HCT116 (cell line): ENCODE results near the gene POLN.

ENCODE experiments used
- CTCF ChIP-seq, 3 experiments: fragments of 200-600 bp in 1 of 3; sonication (generic) in 1 of 3; IDR thresholded peaks in 2 of 3; conservative IDR thresholded peaks in 1 of 3; 2 replicates each; pipeline ENCODE4 v1.5.1; 2012 to 2017; ENCODE audit warnings: low read depth in 2 of 3, low read length in 2 of 3, antibody characterized with exemption in 1 of 3, borderline replicate concordance in 1 of 3, control low read depth in 1 of 3, mild to moderate bottlenecking in 1 of 3, mixed read lengths in 1 of 3, mixed run types in 1 of 3, moderate library complexity in 1 of 3; ENCODE audit not compliant: insufficient read depth in 1 of 3
- ELF1 ChIP-seq: IDR thresholded peaks from 2 replicates; pipeline ENCODE4 v1.6.1; 2012; ENCODE audit warnings: low read depth, borderline replicate concordance
- EZH2 ChIP-seq: fragments of 200-600 bp; sonication (generic); IDR thresholded peaks from 2 replicates; pipeline ENCODE4 v1.6.1; 2017; ENCODE audit warnings: antibody characterized with exemption, mixed run types
- EZH2phosphoT487 ChIP-seq: fragments of 200-600 bp; IDR thresholded peaks from 2 replicates; pipeline ENCODE4 v1.6.1; 2018; ENCODE audit warnings: antibody characterized with exemption, borderline replicate concordance
- POLR2A ChIP-seq: IDR thresholded peaks from 2 replicates; pipeline ENCODE4 v1.7.0; 2011; ENCODE audit warnings: borderline replicate concordance; ENCODE audit not compliant: insufficient read depth, insufficient read length; ENCODE audit errors: extremely low read depth
- POLR2AphosphoS5 ChIP-seq: IDR thresholded peaks from 2 replicates; pipeline ENCODE4 v1.6.1; 2011; ENCODE audit warnings: mild to moderate bottlenecking, low read depth, low read length, moderate library complexity
- RAD21 ChIP-seq: IDR thresholded peaks from 2 replicates; pipeline ENCODE4 v1.6.1; 2012; ENCODE audit warnings: low read depth, mild to moderate bottlenecking
- REST ChIP-seq: IDR thresholded peaks from 2 replicates; pipeline ENCODE4 v1.6.1; 2012; ENCODE audit warnings: low read depth
- SIN3A ChIP-seq: IDR thresholded peaks from 2 replicates; pipeline ENCODE4 v1.6.1; 2012; ENCODE audit warnings: low read depth
- SP1 ChIP-seq: IDR thresholded peaks from 2 replicates; pipeline ENCODE4 v1.6.1; 2012; ENCODE audit warnings: low read depth
- YY1 ChIP-seq: IDR thresholded peaks from 2 replicates; pipeline ENCODE4 v1.6.1; 2011; ENCODE audit warnings: low read length, low read depth, moderate library complexity, mild to moderate bottlenecking; ENCODE audit not compliant: insufficient replicate concordance; ENCODE audit errors: extremely low read depth
- ZNF274 ChIP-seq: fragments of 200-500 bp; sonication (Bioruptor generic); IDR thresholded peaks from 2 replicates; pipeline ENCODE4 v1.6.1; 2014; ENCODE audit warnings: mild to moderate bottlenecking, low read depth, low read length, inconsistent platforms
- TF ChIP-seq, protein P1 (sequence below): IDR thresholded peaks from 2 replicates; pipeline ENCODE4 v1.6.1; 2012

DNA sequence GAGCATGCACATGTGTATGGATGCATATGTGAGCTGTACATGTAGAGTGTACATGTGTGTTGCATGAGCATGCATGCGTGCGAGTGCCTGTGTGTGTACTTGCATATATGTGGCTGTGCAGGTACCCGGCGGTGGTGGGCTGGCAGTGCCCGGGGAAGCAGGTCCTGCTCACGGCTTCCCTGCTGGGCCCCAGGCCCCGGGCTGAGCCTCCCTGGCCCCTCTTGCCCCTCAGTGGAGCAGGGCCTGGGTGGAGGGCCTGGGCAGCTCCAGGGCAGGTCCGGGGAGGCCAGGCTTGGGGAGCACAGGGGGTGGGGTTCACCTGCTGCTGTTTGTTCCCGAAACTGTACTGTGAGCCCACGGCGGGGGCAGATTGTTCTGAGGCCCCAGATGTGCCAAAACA, 173.4 kb downstream of the POLN start:
- TF ChIP-seq YY1 (no peak), CTCF (IDR thresholded peaks at IDR 0.05 in 2 of 3, conservative IDR thresholded peaks at IDR 0.05 in 1 of 3; ENCODE audit: borderline replicate concordance in 1 of 3, insufficient read depth in 1 of 3, low read depth in 2 of 3, low read length in 2 of 3) (no peak), EZH2 (no peak), RAD21 (no peak), ELF1 (no peak), POLR2A (no peak), REST (no peak), SP1 (no peak), EZH2phosphoT487 (no peak), POLR2AphosphoS5 (no peak), SIN3A (no peak), ZNF274 (no peak)
- TF ChIP-seq, protein P1, sequence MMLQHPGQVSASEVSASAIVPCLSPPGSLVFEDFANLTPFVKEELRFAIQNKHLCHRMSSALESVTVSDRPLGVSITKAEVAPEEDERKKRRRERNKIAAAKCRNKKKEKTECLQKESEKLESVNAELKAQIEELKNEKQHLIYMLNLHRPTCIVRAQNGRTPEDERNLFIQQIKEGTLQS = no peak
